Astrocyte of the spinal cord (primary cell): ENCODE results near the gene PCCA.

Experiments used
- DNase-seq: peaks from one replicate; pipeline ENCODE4 v3.0.0; 2011; ENCODE audit warnings: low read depth, low spot score
- H3K4me3 ChIP-seq: 2 replicates; pipeline ENCODE4 v1.5.1; 2011; ENCODE audit warnings: low read depth, mild to moderate bottlenecking, low read length, moderate library complexity
- in situ Hi-C: cut with HindIII; loops from 2 replicates; pipeline ENCODE4 v1.10.0; 2017; ENCODE audit warnings: low sequenced_read_pairs
- TF ChIP-seq, protein P1 (sequence below): IDR thresholded peaks from 2 replicates; pipeline ENCODE4 v1.5.1; 2012; ENCODE audit warnings: low read depth, mild to moderate bottlenecking, low read length, inconsistent platforms

The PCCA gene

GRCh38 chr13:100485265-100485664, 396.4 kb downstream of the PCCA start:
- no peak overlapping the region for H3K4me3 ChIP-seq
- DNase-seq: no peak
- in situ Hi-C loops: no loop called here
- TF ChIP-seq, protein P1, sequence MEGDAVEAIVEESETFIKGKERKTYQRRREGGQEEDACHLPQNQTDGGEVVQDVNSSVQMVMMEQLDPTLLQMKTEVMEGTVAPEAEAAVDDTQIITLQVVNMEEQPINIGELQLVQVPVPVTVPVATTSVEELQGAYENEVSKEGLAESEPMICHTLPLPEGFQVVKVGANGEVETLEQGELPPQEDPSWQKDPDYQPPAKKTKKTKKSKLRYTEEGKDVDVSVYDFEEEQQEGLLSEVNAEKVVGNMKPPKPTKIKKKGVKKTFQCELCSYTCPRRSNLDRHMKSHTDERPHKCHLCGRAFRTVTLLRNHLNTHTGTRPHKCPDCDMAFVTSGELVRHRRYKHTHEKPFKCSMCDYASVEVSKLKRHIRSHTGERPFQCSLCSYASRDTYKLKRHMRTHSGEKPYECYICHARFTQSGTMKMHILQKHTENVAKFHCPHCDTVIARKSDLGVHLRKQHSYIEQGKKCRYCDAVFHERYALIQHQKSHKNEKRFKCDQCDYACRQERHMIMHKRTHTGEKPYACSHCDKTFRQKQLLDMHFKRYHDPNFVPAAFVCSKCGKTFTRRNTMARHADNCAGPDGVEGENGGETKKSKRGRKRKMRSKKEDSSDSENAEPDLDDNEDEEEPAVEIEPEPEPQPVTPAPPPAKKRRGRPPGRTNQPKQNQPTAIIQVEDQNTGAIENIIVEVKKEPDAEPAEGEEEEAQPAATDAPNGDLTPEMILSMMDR: no peak

- in situ Hi-C loops: no loop called here
- TF ChIP-seq, protein P1: no peak
- peak; percentile 49 for DNase-seq
- no peak overlapping the region for H3K4me3 ChIP-seq
These were observed 401.8 kb downstream of the PCCA start for GRCh38 chr13:100490692-100491091.

DNA sequence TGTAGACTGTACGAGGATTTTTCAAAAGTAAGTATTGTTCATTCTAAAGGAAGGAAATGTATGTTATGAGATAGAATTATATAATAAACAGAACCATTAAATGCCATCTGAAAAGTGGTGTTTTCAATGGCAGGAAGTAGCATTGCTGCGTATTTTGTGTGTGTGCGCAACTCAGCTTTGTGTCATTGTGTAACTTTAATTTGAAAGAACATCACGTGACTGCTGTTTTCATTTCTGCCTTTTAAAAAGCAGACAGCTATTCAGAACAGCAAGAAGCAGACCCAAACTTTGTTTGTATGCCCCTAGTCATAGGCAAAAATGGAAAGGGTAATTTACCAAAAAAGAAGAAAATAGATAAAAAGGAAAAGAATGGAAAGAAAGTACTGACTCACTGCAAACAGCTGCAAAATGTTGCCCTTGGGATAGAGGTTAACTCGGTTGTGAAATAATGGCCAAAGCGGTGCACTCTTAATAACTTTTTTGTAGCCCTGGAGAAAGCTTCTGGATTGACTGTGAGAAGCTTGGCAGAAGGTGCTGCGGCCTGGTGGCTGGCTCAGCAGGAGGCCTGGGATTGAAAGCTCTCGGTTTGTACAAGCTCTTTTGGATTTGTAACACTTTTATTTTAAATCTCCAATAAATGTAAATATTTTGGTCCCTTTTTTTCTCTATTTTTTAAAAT, 402.4 kb downstream of the PCCA start:
- DNase-seq: peak; percentile 82
- TF ChIP-seq, protein P1: no peak

DNA sequence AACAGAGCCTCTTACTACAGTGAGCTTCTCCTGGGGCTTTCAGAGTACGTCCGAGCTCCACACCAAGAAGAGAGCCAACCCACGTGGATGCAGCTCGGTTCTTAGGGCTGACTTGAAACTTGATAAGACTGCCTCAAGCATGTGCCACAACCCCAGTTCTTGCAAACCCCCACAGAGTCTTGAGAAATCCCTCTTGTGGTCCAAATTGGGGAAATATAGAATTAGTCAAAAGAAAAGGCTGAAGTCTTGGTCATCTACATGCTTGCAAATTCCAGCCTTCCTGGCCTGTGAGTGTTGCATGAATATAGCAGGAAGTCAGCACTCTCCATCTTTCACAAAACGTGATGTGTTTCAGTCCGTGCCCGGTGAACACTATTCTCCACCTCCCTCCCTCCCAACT, 404.5 kb downstream of the PCCA start:
- in situ Hi-C loops: no loop called here
- TF ChIP-seq, protein P1: no peak
- DNase-seq: no peak
- H3K4me3 ChIP-seq: no peak overlapping the region

More for the DNA sequence above, 402.4 kb downstream of the PCCA start:
- in situ Hi-C loops: no loop called here
- no peak overlapping the region for H3K4me3 ChIP-seq

GRCh38 chr13:100495455-100495854, 406.6 kb downstream of the PCCA start:
- H3K4me3 ChIP-seq: no peak overlapping the region
- DNase-seq: no peak
- TF ChIP-seq, protein P1: no peak
- in situ Hi-C loops: no loop called here

GRCh38 chr13:100497389-100497788, 408.5 kb downstream of the PCCA start:
- TF ChIP-seq, protein P1: no peak
- H3K4me3 ChIP-seq: no peak overlapping the region
- in situ Hi-C loops: no loop called here
- DNase-seq: peak; percentile 71
